ENCODE data around the gene CCDC160.
"Not testable (repeated sequence)": the region's sequence is repeated elsewhere in the genome, so short reads cannot be mapped to it uniquely, and the experiment has no call there.

CCDC160 gene

GRCh38 chrX:134236626-134237614 is at the start of gene CCDC160:
Gene CCDC160, plus strand, starts transcription at chrX:134237182. Its CDS starts 7,619 bp downstream, at chrX:134244801.
- DNase-seq: no peak

- no peak for DNase-seq
Measured at GRCh38 chrX:134191281-134191680, 45.7 kb upstream of the CCDC160 start.

- no peak for DNase-seq
Measured at GRCh38 chrX:134194915-134195314, 42.1 kb upstream of the CCDC160 start.

GRCh38 chrX:134202561-134202960 is 34.4 kb upstream of the CCDC160 start:
- no peak for DNase-seq

GRCh38 chrX:134206221-134206620 is 30.8 kb upstream of the CCDC160 start:
- DNase-seq: no peak

- DNase-seq: no peak
Measured at GRCh38 chrX:134210465-134210864, 26.5 kb upstream of the CCDC160 start.

- no peak for DNase-seq
Measured at GRCh38 chrX:134235236-134235635, 1.7 kb upstream of the CCDC160 start.

GRCh38 chrX:134238144-134238543 is 1.2 kb downstream of the CCDC160 start:
- DNase-seq: not testable (repeated sequence)

- no peak for DNase-seq
Measured at GRCh38 chrX:134239016-134239415, 2.0 kb downstream of the CCDC160 start.

- DNase-seq: no peak
Measured at GRCh38 chrX:134240209-134240608, 3.2 kb downstream of the CCDC160 start.

- DNase-seq: no peak
Measured at GRCh38 chrX:134241960-134242619, 5.1 kb downstream of the CCDC160 start.

- no peak for DNase-seq
Measured at GRCh38 chrX:134244043-134244442, 7.1 kb downstream of the CCDC160 start.

- no peak for DNase-seq
Measured at GRCh38 chrX:134246282-134246681, 9.3 kb downstream of the CCDC160 start.

GRCh38 chrX:134247492-134247891 is 10.5 kb downstream of the CCDC160 start:
- DNase-seq: no peak

- DNase-seq: no peak
Measured at GRCh38 chrX:134249241-134249640, 12.3 kb downstream of the CCDC160 start.

- no peak for DNase-seq
Measured at GRCh38 chrX:134251241-134251640, 14.3 kb downstream of the CCDC160 start.

GRCh38 chrX:134254511-134254910 is 17.5 kb downstream of the CCDC160 start:
- no peak for DNase-seq

GRCh38 chrX:134255555-134255954 is 18.6 kb downstream of the CCDC160 start:
- no peak for DNase-seq

- DNase-seq: no peak
Measured at GRCh38 chrX:134256684-134257083, 19.7 kb downstream of the CCDC160 start.

GRCh38 chrX:134258202-134258601 is 21.2 kb downstream of the CCDC160 start:
- no peak for DNase-seq

GRCh38 chrX:134285934-134286333 is 49.0 kb downstream of the CCDC160 start:
- not testable (repeated sequence) for DNase-seq

GRCh38 chrX:134287346-134287745 is 50.4 kb downstream of the CCDC160 start:
- no peak for DNase-seq

GRCh38 chrX:134294548-134294947 is 57.6 kb downstream of the CCDC160 start:
- DNase-seq: no peak

Data from NCI-H1105 (cell line).